Measurements from ENCODE around the gene RABIF.
"Not testable (repeated sequence)": the region's sequence is repeated elsewhere in the genome, so short reads cannot be mapped to it uniquely, and the experiment has no call there.

RABIF gene

DNA sequence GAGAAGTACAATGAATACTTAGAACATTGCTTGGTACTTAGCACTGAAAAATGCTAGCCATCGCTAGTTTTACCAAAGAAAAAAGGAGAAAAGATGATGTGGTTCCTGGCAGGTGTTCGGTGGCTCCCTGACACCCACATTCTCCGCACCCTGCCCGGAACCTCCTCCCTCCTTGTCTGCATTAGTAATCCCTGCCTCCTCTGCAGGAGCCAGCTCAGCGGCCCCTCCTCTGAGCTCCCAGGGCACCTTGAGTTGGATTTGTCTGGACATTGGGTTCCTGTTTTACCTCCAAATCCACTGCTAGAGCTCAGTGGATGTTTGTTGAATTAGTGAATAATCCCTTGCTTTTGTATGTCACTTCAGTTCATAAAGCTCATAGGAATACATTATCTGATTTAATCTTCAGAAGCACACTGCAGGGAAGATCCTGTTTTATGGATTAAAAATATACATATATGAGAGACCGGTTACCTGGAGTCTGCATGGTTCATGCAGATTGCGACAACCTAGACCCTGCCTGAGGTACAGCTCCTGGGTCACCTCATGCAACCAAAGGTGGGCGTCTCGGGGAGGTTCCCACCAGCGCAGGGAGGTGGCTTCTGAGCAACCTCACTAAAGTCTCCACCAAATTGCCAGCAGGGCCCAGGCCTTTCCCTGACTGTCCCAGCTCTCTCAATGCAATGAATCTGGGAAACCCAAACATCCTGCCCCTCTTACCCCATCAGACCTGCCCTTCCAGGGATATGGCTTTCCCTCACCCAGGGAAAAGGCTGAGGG, 54.0 kb downstream of the RABIF start:
- peak in 1 of 3 experiments; percentile 23 for DNase-seq (ENCODE audit: low read depth in 3 of 3)

DNA sequence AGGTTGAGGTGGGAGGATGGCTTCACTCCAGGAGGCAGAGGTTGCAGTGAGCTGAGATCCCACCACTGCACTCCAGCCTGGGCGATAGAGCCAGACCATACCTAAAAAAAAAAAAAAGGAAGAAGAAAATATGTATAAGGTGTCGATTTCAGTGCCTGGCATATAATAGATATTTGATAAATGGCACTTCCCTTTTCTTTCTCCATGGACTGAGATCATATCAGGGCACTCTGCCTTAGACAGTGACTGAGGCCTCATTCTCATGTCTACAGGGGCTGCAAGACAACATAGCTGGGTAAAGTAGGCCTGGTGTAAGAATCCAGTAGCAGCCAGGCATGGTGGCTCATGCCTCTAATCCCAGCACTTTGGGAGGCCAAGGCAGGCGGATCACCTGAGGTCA, 57.0 kb downstream of the RABIF start:
- no peak for DNase-seq (ENCODE audit: low read depth in 3 of 3)

DNA sequence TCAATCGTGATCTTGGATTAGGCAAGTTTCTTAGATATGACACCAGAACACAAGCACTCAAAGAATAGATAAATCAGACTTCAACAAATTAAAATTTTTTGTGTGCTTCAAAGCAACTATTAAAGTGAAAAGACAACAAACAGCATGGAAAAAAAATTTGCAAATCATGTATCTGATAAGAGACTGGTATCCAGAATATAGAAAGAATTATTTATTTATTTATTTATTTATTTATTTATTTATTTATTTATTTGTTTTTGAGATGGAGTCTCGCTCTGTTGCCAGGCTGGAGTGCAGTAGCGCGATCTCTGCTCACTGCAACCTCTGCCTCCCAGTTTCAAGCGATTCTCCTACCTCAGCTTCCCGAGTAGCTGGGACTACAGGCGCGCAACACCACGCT, 59.7 kb downstream of the RABIF start:
- DNase-seq (ENCODE audit: low read depth in 3 of 3) = not testable (repeated sequence)

Measured in stimulated activated CD4-positive, alpha-beta T cell treated with anti-CD3 and anti-CD28 coated beads, TNF-alpha, amount 100 ng/mL, for 24 hours (primary cell).